B cell (primary cell): Measurements from ENCODE around the gene PRTG. TPM values are rescaled to one million over a fixed set of nuclear protein-coding genes. Genes with fewer than 3 reads are reported as not detected.

Experiments used
- ATAC-seq: fragments of 200-7000 bp; cut with Tn5 transposase; one replicate; pipeline ENCODE4 v1.10.0; 2021; ENCODE audit warnings: low read depth, mild to moderate bottlenecking, moderate number of reproducible peaks, moderate library complexity
- CTCF ChIA-PET: fragments of 350-600 bp; sonication (Branson Sonifier 250); formaldehyde crosslinking; loops from one replicate; lab custom pipeline; 2021; ENCODE audit warnings: antibody characterized with exemption, inconsistent platforms; lab: Charles Lee
- POLR2A ChIA-PET: fragments of 350-600 bp; sonication (Branson Sonifier 250); formaldehyde crosslinking; loops from one replicate; lab custom pipeline; 2021; ENCODE audit warnings: antibody characterized with exemption; lab: Charles Lee
- DNase-seq: peaks from one replicate; pipeline ENCODE4 v3.0.0; 2013
- H2AFZ ChIP-seq: 2 replicates; pipeline ENCODE4 v1.6.1; 2012; ENCODE audit warnings: mild to moderate bottlenecking, low read depth, low read length; ENCODE audit not compliant: insufficient read depth, poor library complexity, severe bottlenecking
- H3K27ac ChIP-seq, 2 donors: 1 replicate in 1 of 2; 2 replicates in 1 of 2; pipeline ENCODE4 v1.5.1; 2012 to 2013; ENCODE audit warnings: low read length in 2 of 2, mild to moderate bottlenecking in 2 of 2, moderate library complexity in 1 of 2
- H3K27me3 ChIP-seq, 4 experiments: fragments of 200-600 bp in 1 of 4; sonication (generic) in 1 of 4; replicated peaks in 1 of 4; 1 replicate in 2 of 4; 2 replicates in 2 of 4; pipeline versions ENCODE4 v1.6.1 to v1.7.0; 2013 to 2016; ENCODE audit warnings: low read length in 3 of 4, mild to moderate bottlenecking in 2 of 4, mixed read lengths in 1 of 4, moderate library complexity in 1 of 4; ENCODE audit not compliant: insufficient read depth in 4 of 4, control insufficient read depth in 3 of 4; ENCODE audit errors: control extremely low read depth in 1 of 4
- H3K36me3 ChIP-seq, 2 experiments: replicated peaks in 1 of 2; 1 replicate in 1 of 2; 2 replicates in 1 of 2; pipeline versions ENCODE4 v1.6.1 to v1.7.1; 2013; ENCODE audit warnings: low read length in 1 of 2; ENCODE audit not compliant: insufficient read depth in 2 of 2, control insufficient read depth in 1 of 2; ENCODE audit errors: control extremely low read depth in 1 of 2, extremely low read depth in 1 of 2
- H3K4me1 ChIP-seq, 2 donors: fragments of 200-600 bp in 1 of 2; sonication (generic) in 1 of 2; 1 replicate in 1 of 2; 2 replicates in 1 of 2; pipeline versions ENCODE4 v1.5.1 to v1.6.1; 2013 to 2017; ENCODE audit warnings: low read length in 2 of 2; ENCODE audit not compliant: control insufficient read depth in 2 of 2, insufficient read depth in 2 of 2
- H3K4me2 ChIP-seq: replicated peaks from 2 replicates; pipeline ENCODE3; 2012; ENCODE audit warnings: mild to moderate bottlenecking, low read depth, low read length; ENCODE audit not compliant: poor library complexity, severe bottlenecking
- H3K4me3 ChIP-seq, 5 experiments: fragments of 200-600 bp in 1 of 5; sonication (generic) in 1 of 5; 1 replicate in 3 of 5; 2 replicates in 2 of 5; pipeline versions ENCODE4 v1.5.1 to v1.7.0; 2011 to 2016; ENCODE audit warnings: low read length in 4 of 5, mild to moderate bottlenecking in 4 of 5, low read depth in 2 of 5, control low read depth in 1 of 5, moderate library complexity in 1 of 5; ENCODE audit not compliant: insufficient read depth in 1 of 5; ENCODE audit errors: control extremely low read depth in 1 of 5, extremely low read depth in 1 of 5
- H3K79me2 ChIP-seq: fragments of 200-600 bp; sonication (generic); one replicate; pipeline ENCODE4 v1.6.0; 2016; ENCODE audit warnings: low read length; ENCODE audit not compliant: control insufficient read depth, insufficient read depth
- H3K9ac ChIP-seq: fragments of 200-600 bp; sonication (generic); 2 replicates; pipeline ENCODE4 v1.6.1; 2017; ENCODE audit warnings: mild to moderate bottlenecking, low read length, moderate library complexity
- H3K9me3 ChIP-seq, 3 donors: one replicate each; pipeline versions ENCODE4 v1.6.1 to v1.7.1; 2013; ENCODE audit warnings: low read length in 2 of 3; ENCODE audit not compliant: control insufficient read depth in 2 of 3, insufficient read depth in 1 of 3; ENCODE audit errors: control extremely low read depth in 1 of 3
- H4K20me1 ChIP-seq: 2 replicates; pipeline ENCODE4 v1.6.0; 2012; ENCODE audit warnings: mild to moderate bottlenecking, low read length; ENCODE audit not compliant: insufficient read depth, control insufficient read depth, poor library complexity, severe bottlenecking
- H3K27ac Mint-ChIP-seq: one replicate; pipeline ENCODE4 v1.8.0; 2021; ENCODE audit warnings: mixed read lengths
- H3K27me3 Mint-ChIP-seq: one replicate; pipeline ENCODE4 v1.8.0; 2021; ENCODE audit warnings: mixed read lengths
- H3K4me1 Mint-ChIP-seq: one replicate; pipeline ENCODE4 v1.8.0; 2021; ENCODE audit warnings: mixed read lengths
- H3K4me3 Mint-ChIP-seq: one replicate; pipeline ENCODE4 v1.8.0; 2021; ENCODE audit warnings: mixed read lengths
- H3K9me3 Mint-ChIP-seq: one replicate; pipeline ENCODE4 v1.8.0; 2022; ENCODE audit warnings: mixed read lengths; ENCODE audit not compliant: insufficient read depth
- EZH2 ChIP-seq: IDR thresholded peaks from 2 replicates; pipeline ENCODE4 v1.6.1; 2012; ENCODE audit warnings: borderline replicate concordance, low read depth, mild to moderate bottlenecking, moderate library complexity, low read length; ENCODE audit not compliant: insufficient read depth, poor library complexity, severe bottlenecking
- WGBS: methylation state at CpG from one replicate; pipeline ENCODE4 v1.1.5; 2013; ENCODE audit warnings: missing lambda C conversion rate; ENCODE audit not compliant: insufficient coverage; 5-methylcytosine and 5-hydroxymethylcytosine counted together
- intact Hi-C: fragments of 100-400 bp; cut with micrococcal nuclease; formaldehyde crosslinking; loops from one replicate; pipeline ENCODE4 v1.10.0; 2022
- polyA minus RNA-seq: library from RNA; depleted of rRNA, polyadenylated mRNA; stranded (reverse); fragments of >200 nt; gene quantifications from 2 replicates; pipeline ENCODE4 v1.2.3, GENCODE V29; 2012
- polyA plus RNA-seq: library from polyadenylated mRNA; depleted of rRNA; stranded (reverse); fragments of >200 nt; gene quantifications from 2 replicates; pipeline ENCODE4 v1.2.3, GENCODE V29; 2012
- total RNA-seq, 2 donors: library from RNA; stranded (reverse); fragments of 120-200 nt in 1 of 2; gene quantifications; 1 replicate in 1 of 2; 2 replicates in 1 of 2; pipeline versions ENCODE4 v1.2.3 to v1.2.4, GENCODE V29; 2013 to 2022
- TF ChIP-seq, protein P1 (sequence below): fragments of 200-600 bp; IDR thresholded peaks from one replicate; pipeline ENCODE4 v1.8.0; 2022; ENCODE audit warnings: antibody characterized with exemption, mild to moderate bottlenecking

Gene PRTG, protein sequence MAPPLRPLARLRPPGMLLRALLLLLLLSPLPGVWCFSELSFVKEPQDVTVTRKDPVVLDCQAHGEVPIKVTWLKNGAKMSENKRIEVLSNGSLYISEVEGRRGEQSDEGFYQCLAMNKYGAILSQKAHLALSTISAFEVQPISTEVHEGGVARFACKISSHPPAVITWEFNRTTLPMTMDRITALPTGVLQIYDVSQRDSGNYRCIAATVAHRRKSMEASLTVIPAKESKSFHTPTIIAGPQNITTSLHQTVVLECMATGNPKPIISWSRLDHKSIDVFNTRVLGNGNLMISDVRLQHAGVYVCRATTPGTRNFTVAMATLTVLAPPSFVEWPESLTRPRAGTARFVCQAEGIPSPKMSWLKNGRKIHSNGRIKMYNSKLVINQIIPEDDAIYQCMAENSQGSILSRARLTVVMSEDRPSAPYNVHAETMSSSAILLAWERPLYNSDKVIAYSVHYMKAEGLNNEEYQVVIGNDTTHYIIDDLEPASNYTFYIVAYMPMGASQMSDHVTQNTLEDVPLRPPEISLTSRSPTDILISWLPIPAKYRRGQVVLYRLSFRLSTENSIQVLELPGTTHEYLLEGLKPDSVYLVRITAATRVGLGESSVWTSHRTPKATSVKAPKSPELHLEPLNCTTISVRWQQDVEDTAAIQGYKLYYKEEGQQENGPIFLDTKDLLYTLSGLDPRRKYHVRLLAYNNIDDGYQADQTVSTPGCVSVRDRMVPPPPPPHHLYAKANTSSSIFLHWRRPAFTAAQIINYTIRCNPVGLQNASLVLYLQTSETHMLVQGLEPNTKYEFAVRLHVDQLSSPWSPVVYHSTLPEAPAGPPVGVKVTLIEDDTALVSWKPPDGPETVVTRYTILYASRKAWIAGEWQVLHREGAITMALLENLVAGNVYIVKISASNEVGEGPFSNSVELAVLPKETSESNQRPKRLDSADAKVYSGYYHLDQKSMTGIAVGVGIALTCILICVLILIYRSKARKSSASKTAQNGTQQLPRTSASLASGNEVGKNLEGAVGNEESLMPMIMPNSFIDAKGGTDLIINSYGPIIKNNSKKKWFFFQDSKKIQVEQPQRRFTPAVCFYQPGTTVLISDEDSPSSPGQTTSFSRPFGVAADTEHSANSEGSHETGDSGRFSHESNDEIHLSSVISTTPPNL
- total RNA-seq (not detected in 2 replicates), polyA plus RNA-seq (not detected in 2 replicates), polyA minus RNA-seq (0.43 TPM in 1 of 2 replicates, not detected in the other)
- total RNA-seq (2013), result 0.09 TPM

DNA sequence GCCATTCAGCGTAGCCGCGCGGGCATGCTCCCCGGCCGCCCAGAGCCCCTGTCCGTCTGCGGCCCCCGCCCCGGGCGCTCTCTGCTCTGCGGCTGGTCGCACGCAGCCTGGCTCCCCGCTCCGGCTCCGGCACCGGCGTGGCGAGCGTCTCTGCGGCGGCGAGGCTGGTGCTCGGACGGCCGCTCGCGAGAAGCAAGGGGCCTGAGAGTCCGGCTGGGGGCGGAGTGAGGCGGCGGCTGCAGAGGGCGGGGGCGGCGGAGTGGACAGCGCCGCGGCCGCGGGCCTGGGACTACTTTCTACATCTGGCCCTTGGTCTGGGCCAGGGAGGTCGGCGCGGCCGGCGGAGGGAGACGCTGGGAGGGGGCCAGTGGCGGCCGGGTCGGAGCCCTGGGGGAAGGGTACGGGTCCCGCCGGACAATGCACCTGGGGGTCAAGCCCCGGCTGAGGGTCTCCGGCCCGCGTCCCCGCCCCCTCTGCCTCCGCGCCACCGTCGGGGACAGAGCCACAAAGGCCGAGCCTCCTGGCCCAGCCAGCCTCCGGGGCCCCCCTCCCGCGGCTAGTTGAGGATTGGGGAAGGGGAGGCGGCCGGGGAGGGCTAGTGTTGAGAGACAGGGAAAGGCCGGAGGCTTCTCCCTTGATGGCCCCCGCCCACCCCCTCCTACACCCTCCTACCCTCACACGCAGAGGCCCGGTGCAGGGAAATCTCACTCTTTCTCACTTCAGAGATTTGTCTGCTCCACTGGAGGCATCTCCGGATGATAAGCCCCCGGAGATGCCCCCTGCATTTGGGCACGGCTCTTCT lies at the start of gene PRTG:
Gene PRTG (minus strand): TSS at position 226 of the 802 bp plus-strand sequence. CDS start 221 bp downstream, at position 5.
- DNase-seq, result no peak
- ChIA-PET POLR2A (no interaction called here), CTCF (no interaction called here)
- Histone ChIP-seq H2AFZ (peak within 1 kb of the TSS; percentile 58), H3K4me2 (peak within 1 kb of the TSS; percentile 81), H3K27me3 (peaks cover 0 to 43% (median 30%) of the 10 kb centered on the region in 4 experiments), H3K9ac (peak within 1 kb of the TSS; percentile 52), H3K9me3 (peaks cover 0 to 4% (median 0%) of the 10 kb centered on the region in 3 donors), H3K4me3 (peak within 1 kb of the TSS in 3 of 5 experiments; percentile 33 to 39 (median 35)), H4K20me1 (no peaks in the 10 kb centered on the region), H3K4me1 (peaks cover 14 to 17% of the 10 kb centered on the region in 2 donors), H3K36me3 (no peaks in the 10 kb centered on the region), H3K27ac (no peak within 1 kb of the TSS), H3K79me2 (no peaks in the 10 kb centered on the region)
- Mint-ChIP-seq H3K4me1 (peaks cover 6% of the 10 kb centered on the region), H3K4me3 (peak within 1 kb of the TSS; percentile 81), H3K27ac (no peak within 1 kb of the TSS), H3K9me3 (no peaks in the 10 kb centered on the region), H3K27me3 (peaks cover 30% of the 10 kb centered on the region)
- TF ChIP-seq, protein P1, sequence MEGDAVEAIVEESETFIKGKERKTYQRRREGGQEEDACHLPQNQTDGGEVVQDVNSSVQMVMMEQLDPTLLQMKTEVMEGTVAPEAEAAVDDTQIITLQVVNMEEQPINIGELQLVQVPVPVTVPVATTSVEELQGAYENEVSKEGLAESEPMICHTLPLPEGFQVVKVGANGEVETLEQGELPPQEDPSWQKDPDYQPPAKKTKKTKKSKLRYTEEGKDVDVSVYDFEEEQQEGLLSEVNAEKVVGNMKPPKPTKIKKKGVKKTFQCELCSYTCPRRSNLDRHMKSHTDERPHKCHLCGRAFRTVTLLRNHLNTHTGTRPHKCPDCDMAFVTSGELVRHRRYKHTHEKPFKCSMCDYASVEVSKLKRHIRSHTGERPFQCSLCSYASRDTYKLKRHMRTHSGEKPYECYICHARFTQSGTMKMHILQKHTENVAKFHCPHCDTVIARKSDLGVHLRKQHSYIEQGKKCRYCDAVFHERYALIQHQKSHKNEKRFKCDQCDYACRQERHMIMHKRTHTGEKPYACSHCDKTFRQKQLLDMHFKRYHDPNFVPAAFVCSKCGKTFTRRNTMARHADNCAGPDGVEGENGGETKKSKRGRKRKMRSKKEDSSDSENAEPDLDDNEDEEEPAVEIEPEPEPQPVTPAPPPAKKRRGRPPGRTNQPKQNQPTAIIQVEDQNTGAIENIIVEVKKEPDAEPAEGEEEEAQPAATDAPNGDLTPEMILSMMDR, result no peak
- TF ChIP-seq EZH2, result no peak
- ATAC-seq, result no peak
- intact Hi-C loops, result no loop called here
- 3% methylated on average over 65 of the region's 75 CpGs for WGBS
